Central memory CD8-positive, alpha-beta T cell (primary cell): ENCODE measurements around the gene P4HA1.
A peak's percentile ranks its signal among the peaks of the same experiment; 100 is the strongest.

ENCODE experiments used
- ATAC-seq: fragments of 150-1000 bp; cut with Tn5 transposase; replicated peaks from 2 replicates; pipeline ENCODE4 v1.10.0; 2022; ENCODE audit warnings: mild to moderate bottlenecking, moderate FRiP score, moderate number of reproducible peaks; ENCODE audit not compliant: poor library complexity, severe bottlenecking; ENCODE audit errors: extremely low read depth
- DNase-seq, 2 donors: peaks; one replicate each; pipeline ENCODE4 v3.0.0; 2021; ENCODE audit warnings: low spot score in 2 of 2
- H3K27ac Mint-ChIP-seq: one replicate; pipeline ENCODE4 v1.8.0; 2022; ENCODE audit warnings: low read depth, mild to moderate bottlenecking, moderate library complexity, mixed read lengths
- H3K27me3 Mint-ChIP-seq: one replicate; pipeline ENCODE4 v1.8.0; 2022; ENCODE audit warnings: mixed read lengths
- H3K36me3 Mint-ChIP-seq: one replicate; pipeline ENCODE4 v1.8.0; 2022; ENCODE audit warnings: mild to moderate bottlenecking, moderate library complexity, mixed read lengths; ENCODE audit not compliant: insufficient read depth
- H3K4me1 Mint-ChIP-seq: one replicate; pipeline ENCODE4 v1.8.0; 2022; ENCODE audit warnings: mixed read lengths
- H3K4me3 Mint-ChIP-seq: one replicate; pipeline ENCODE4 v1.8.0; 2022; ENCODE audit warnings: mild to moderate bottlenecking, moderate library complexity, mixed read lengths
- H3K9me3 Mint-ChIP-seq: one replicate; pipeline ENCODE4 v1.8.0; 2022; ENCODE audit warnings: mixed read lengths

P4HA1 gene

GRCh38 chr10:73088304-73088703, 8.4 kb downstream of the P4HA1 start:
- Mint-ChIP-seq H3K9me3 (no peaks in the 10 kb centered on the region), H3K4me1 (peaks cover 6% of the 10 kb centered on the region), H3K36me3 (peaks cover 1% of the 10 kb centered on the region), H3K27ac (no peak overlapping the region), H3K27me3 (no peaks in the 10 kb centered on the region), H3K4me3 (no peak overlapping the region)
- DNase-seq = no peak
- no peak for ATAC-seq

- Mint-ChIP-seq H3K4me1 (peaks cover 16% of the 10 kb centered on the region), H3K9me3 (no peaks in the 10 kb centered on the region), H3K4me3 (no peak overlapping the region), H3K36me3 (no peaks in the 10 kb centered on the region), H3K27ac (no peak overlapping the region), H3K27me3 (no peaks in the 10 kb centered on the region)
- DNase-seq = no peak
- no peak for ATAC-seq
Observed at GRCh38 chr10:73086816-73087215, 9.8 kb downstream of the P4HA1 start.

GRCh38 chr10:73084209-73084608, 12.5 kb downstream of the P4HA1 start:
- no peak for DNase-seq
- Mint-ChIP-seq H3K9me3 (no peaks in the 10 kb centered on the region), H3K27ac (no peak overlapping the region), H3K4me3 (no peak overlapping the region), H3K4me1 (peaks cover 21% of the 10 kb centered on the region), H3K27me3 (no peaks in the 10 kb centered on the region), H3K36me3 (no peaks in the 10 kb centered on the region)
- no peak for ATAC-seq

DNA sequence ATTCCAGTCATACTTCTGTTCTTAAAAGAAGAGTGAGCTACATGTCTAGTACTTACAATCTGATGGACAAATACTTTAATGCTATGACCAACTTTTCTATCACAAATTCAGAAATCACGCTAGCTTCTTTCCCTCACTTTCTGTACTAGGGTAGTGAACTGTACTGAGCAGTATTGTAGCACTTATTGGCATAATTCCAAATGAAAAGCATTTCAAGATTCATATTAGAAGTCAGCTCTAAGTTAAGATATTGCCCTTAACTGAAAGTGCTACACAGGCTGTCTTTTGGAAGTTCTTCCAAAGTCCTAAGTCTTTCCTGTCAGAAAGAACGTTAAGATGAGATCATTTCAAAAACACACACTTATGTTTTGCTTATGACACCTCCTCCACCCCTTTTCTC, 13.4 kb downstream of the P4HA1 start:
- peaks cover 21% of the 10 kb centered on the region for H3K4me1 Mint-ChIP-seq
- no peak overlapping the region for H3K4me3 Mint-ChIP-seq
- H3K9me3 Mint-ChIP-seq = no peaks in the 10 kb centered on the region
- no peaks in the 10 kb centered on the region for H3K27me3 Mint-ChIP-seq
- H3K27ac Mint-ChIP-seq = no peak overlapping the region
- no peak for DNase-seq
- no peaks in the 10 kb centered on the region for H3K36me3 Mint-ChIP-seq
- ATAC-seq = no peak

DNA sequence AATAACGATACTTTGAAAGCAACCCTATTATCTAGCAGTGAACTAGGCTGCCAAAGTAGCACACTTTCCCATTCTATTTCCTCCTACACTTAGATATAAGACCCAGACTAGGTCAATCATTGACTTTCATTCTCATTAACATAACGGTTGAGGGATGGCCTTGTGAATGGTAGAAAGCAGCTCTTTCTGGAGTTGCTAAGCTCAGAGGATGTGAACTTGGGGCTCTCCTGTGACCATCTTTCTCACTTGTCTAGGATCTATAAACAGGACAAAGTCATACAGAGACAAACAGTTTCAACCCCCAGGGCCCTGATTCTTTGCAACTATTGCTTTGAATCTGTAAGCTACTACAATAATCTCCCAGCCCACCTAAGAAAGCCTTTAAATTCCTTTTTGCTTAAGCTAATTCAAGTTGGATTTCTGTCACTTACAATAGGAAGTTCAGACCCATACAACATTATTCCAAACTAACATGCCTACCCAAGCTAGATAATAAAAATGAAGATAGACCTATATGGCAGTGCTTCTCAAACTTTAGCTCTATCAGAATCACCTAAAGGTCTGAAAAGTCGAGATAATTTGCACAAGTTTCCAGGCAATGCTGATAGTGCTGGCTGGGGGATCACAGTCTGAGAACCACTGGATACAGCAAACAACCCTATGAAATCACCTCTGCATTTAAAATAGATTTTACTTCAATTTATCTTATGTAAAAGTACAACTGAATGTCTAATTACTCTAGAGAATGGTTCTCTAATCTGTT, 16.7 kb downstream of the P4HA1 start:
- DNase-seq (no peak), ATAC-seq (no peak)
- Mint-ChIP-seq H3K4me1 (peaks cover 36% of the 10 kb centered on the region), H3K27me3 (no peaks in the 10 kb centered on the region), H3K27ac (no peak overlapping the region), H3K9me3 (no peaks in the 10 kb centered on the region), H3K36me3 (peaks cover 6% of the 10 kb centered on the region), H3K4me3 (no peak overlapping the region)

DNA sequence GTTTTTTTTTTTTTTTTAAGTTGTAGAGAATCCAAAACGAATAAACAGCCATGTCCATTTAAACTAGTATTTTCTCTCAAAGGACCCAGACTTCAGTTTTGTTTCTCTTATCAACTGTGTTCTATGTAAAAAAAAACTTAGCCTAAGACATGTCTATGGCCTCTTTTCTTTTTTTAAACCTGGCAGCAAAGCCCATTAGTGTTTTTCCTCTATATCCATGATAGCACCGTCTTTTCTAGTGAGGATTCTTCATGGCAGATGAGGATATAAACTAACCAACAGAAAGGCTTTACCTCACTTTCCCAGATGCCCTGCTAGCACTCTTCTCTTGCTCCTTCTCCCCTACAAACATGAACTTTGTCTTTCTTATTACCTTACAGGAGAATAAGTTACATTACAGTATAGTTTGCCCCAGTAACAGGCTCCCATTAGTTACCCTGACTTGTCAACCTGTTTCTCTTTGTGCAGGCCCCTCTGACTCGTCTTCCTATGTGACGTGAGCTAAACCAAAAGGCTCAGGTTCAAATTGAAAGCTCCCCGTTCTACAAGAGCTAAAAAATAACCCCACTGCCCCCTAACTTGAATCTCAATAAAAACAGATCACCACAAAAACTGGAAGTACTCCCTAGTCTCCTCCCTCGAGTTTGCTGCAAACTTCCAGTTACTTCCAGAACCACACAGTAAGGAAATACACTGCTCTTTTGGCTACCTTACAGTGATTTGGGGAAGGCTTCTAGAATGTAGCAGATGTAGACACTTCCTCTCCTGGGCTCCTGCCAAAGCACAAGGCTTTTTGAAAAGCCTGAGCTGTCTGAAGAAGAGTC, 20.1 kb downstream of the P4HA1 start:
- peaks cover 21% of the 10 kb centered on the region for H3K36me3 Mint-ChIP-seq
- H3K27ac Mint-ChIP-seq = peak overlapping the region; percentile 63
- ATAC-seq (no peak), DNase-seq (no peak)
- H3K9me3 Mint-ChIP-seq = no peaks in the 10 kb centered on the region
- no peaks in the 10 kb centered on the region for H3K27me3 Mint-ChIP-seq
- peaks cover 20% of the 10 kb centered on the region for H3K4me1 Mint-ChIP-seq
- H3K4me3 Mint-ChIP-seq = peak overlapping the region; percentile 14

DNA sequence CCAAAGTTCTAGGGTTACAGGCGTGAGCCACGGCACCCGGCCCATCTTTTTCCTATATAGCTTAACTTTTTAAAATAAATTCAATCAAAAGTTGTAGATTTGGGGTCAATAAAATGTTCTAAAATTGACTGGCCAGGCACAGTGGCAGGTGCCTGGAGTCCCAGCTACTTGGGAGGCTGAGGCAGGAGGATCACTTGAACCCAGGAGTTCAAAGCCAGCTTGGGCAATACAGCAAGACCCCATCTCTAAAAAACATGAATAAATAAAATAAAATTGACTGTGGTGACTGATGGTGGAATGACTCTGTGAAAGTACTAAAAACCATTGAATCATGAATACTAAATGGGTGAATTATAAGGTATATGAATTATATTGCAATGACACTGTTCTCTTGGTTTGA, 20.8 kb downstream of the P4HA1 start:
- ATAC-seq (no peak), DNase-seq (no peak)
- Mint-ChIP-seq H3K36me3 (peaks cover 26% of the 10 kb centered on the region), H3K9me3 (no peaks in the 10 kb centered on the region), H3K4me1 (peaks cover 20% of the 10 kb centered on the region), H3K4me3 (no peak overlapping the region), H3K27me3 (no peaks in the 10 kb centered on the region), H3K27ac (no peak overlapping the region)

GRCh38 chr10:73073627-73074026, 23.0 kb downstream of the P4HA1 start:
- ATAC-seq (no peak), DNase-seq (no peak)
- Mint-ChIP-seq H3K27ac (no peak overlapping the region), H3K4me3 (no peak overlapping the region), H3K9me3 (no peaks in the 10 kb centered on the region), H3K27me3 (no peaks in the 10 kb centered on the region), H3K36me3 (peaks cover 38% of the 10 kb centered on the region), H3K4me1 (peaks cover 14% of the 10 kb centered on the region)

- Mint-ChIP-seq H3K27ac (no peak overlapping the region), H3K36me3 (peaks cover 28% of the 10 kb centered on the region), H3K27me3 (no peaks in the 10 kb centered on the region), H3K4me1 (peaks cover 7% of the 10 kb centered on the region), H3K9me3 (no peaks in the 10 kb centered on the region), H3K4me3 (no peak overlapping the region)
- DNase-seq = no peak
- ATAC-seq = no peak
Observed at GRCh38 chr10:73065441-73065840, 31.2 kb downstream of the P4HA1 start.

GRCh38 chr10:73061743-73062142, 34.9 kb downstream of the P4HA1 start:
- no peak overlapping the region for H3K4me3 Mint-ChIP-seq
- H3K27me3 Mint-ChIP-seq = no peaks in the 10 kb centered on the region
- peaks cover 23% of the 10 kb centered on the region for H3K36me3 Mint-ChIP-seq
- H3K27ac Mint-ChIP-seq = no peak overlapping the region
- H3K9me3 Mint-ChIP-seq = no peaks in the 10 kb centered on the region
- H3K4me1 Mint-ChIP-seq = peaks cover 7% of the 10 kb centered on the region
- DNase-seq = no peak
- no peak for ATAC-seq

GRCh38 chr10:73060738-73061635, 35.7 kb downstream of the P4HA1 start:
- ATAC-seq = no peak
- H3K27ac Mint-ChIP-seq = peak overlapping the region; percentile 14
- H3K27me3 Mint-ChIP-seq = no peaks in the 10 kb centered on the region
- H3K4me3 Mint-ChIP-seq = no peak overlapping the region
- no peaks in the 10 kb centered on the region for H3K9me3 Mint-ChIP-seq
- no peak for DNase-seq
- peaks cover 7% of the 10 kb centered on the region for H3K4me1 Mint-ChIP-seq
- peaks cover 22% of the 10 kb centered on the region for H3K36me3 Mint-ChIP-seq

GRCh38 chr10:73060173-73060572, 36.5 kb downstream of the P4HA1 start:
- no peak overlapping the region for H3K27ac Mint-ChIP-seq
- DNase-seq = no peak
- no peak overlapping the region for H3K4me3 Mint-ChIP-seq
- peaks cover 23% of the 10 kb centered on the region for H3K36me3 Mint-ChIP-seq
- H3K4me1 Mint-ChIP-seq = peaks cover 7% of the 10 kb centered on the region
- no peaks in the 10 kb centered on the region for H3K27me3 Mint-ChIP-seq
- no peak for ATAC-seq
- H3K9me3 Mint-ChIP-seq = no peaks in the 10 kb centered on the region
